GM19452 (cell line): Measurements from ENCODE around the gene ZBTB46.

ENCODE experiments used
- ATAC-seq: cut with Tn5 transposase; IDR thresholded peaks from one replicate; pipeline ENCODE4 v1.9.1; 2021; ENCODE audit not compliant: unreplicated experiment

Gene ZBTB46

GRCh38 chr20:63840405-63840828 lies 9.4 kb upstream of the ZBTB46 start:
- ATAC-seq: no peak

DNA sequence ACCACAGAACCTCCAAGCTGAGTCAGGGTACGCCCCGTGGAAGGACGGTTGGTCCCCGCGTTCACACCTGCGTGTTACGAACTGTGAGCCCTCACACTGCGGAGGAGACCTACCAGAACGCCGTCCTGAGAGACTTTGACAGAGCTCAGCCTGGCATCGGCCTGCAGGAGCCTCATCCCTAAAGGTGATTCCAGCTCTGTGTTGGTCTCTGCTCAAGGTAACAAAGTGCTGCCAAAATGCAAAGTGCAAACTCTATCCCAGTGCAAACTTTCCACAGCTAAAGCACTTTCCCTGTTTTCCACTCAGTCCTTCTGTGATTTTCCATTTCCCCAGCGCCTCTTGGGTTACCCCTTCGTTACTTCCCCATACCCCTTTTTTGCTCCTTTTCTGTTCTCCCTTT lies 8.6 kb upstream of the ZBTB46 start:
- ATAC-seq: no peak

GRCh38 chr20:63837479-63837878 lies 6.4 kb upstream of the ZBTB46 start:
- no peak for ATAC-seq

DNA sequence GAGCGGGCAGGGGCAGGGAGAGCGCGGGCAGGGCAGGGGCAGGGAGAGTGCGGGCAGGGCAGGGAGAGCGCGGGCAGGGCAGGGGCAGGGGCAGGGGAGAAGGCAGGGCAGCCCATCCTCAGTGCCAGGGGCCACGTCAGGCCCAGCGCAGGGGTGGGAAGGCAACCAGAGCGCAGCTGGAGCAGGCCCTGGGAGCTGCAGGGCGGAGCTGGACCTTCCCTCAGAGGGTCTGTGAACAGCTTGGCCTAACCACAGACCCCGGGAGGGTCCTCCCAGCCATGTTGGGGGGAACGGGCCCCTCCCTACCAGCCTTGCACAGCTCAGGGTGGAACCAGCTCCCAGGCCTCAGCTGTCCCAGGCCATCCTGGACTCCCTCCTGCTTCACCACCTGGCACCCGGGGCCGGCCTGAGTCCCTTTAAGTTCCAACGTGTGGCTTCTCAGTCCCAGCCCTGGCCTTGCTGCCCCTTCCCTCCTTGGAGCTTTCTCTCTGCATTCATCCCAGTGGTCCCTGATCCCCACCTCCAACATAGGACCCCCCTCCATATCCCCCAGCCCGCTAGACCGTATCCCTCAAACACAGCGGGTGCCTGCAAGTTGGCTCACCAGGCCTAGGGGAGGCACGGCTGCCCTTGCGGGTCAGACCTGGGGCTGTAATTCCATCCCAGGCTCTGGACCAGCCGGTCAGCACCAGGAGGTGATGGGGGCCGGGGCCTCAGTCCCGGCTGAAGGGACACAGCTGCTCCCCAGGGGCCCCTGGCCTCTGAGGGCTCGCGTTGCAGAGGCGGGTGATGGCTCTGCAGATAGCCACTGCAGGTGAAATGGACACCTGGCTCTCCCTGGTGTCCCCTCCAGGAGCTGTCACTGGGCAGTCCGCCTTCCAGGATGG lies 5.6 kb upstream of the ZBTB46 start:
- no peak for ATAC-seq

- no peak for ATAC-seq
These were observed 4.2 kb upstream of the ZBTB46 start for GRCh38 chr20:63835021-63835858.

DNA sequence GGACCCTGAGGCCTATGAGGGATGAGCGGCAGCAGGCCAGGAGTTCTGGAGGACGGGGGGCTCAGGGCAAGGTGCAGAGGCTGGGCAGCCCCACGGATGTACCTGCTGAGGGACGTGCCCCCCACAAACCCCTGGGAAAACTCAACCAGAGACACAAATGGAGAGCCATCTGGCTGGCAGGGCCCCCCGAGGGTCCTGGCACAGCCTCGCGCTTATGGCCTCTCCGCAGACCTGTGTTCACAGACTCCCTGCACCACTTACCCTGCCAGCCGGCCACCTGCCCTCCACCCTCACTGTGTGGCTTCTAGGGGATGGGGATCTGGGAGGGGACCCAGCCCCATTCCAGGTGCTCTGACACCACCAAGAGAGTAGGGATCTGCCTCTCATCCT lies 3.4 kb upstream of the ZBTB46 start:
- no peak for ATAC-seq

DNA sequence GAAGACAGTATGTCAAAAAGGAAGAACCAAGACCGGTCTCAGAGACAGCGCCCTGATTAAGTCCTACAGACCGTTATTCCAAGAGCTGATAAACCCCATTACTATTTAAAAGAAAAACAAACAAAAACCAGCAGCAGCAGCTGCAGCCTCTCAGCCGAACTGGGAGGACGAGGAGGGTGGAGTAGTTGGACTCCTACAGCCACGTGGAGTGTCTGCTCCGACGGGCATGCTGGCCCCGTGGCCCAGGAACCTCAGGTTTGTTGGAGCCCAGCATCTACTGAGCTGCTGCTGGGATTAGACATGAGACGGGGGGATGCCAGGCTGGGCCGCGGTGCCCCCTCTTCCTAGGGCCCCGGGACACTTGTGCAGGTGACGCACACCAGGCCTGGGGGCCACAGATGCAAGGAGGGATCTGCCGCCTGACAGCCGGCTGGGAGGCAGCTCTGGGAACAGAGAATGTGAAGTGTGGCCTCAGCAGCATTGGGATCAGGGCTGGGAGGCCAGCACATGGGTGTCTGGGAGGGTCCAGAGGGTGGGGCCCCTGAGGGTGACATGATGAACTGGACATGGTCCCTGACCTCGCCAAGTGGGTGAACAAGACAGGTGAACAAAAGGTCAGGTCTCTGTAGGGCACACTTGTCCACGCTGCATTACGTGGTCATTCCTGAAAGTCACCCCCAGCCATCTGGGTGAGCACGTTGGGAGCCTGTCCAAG lies 2.9 kb upstream of the ZBTB46 start:
- no peak for ATAC-seq

GRCh38 chr20:63831993-63832686 lies 1.1 kb upstream of the ZBTB46 start:
- no peak for ATAC-seq

DNA sequence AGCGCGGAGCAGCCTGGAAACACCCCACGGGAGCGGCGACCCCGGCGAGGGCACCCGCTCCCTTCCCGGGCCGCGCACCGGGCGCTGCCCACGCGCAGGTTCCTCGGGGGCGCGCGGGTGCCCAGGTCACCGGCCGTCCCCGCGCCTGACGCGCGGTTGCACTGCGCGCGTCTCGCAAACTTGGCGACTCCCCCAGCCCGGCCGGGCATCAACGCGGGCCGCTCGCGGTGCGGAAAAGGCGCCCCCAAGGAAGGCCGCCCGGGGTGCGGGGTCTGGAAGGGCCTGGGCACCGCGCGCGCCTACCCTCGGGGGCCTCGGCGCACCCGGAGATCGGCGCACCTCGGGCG lies 555 bp upstream of the ZBTB46 start:
- ATAC-seq: no peak

DNA sequence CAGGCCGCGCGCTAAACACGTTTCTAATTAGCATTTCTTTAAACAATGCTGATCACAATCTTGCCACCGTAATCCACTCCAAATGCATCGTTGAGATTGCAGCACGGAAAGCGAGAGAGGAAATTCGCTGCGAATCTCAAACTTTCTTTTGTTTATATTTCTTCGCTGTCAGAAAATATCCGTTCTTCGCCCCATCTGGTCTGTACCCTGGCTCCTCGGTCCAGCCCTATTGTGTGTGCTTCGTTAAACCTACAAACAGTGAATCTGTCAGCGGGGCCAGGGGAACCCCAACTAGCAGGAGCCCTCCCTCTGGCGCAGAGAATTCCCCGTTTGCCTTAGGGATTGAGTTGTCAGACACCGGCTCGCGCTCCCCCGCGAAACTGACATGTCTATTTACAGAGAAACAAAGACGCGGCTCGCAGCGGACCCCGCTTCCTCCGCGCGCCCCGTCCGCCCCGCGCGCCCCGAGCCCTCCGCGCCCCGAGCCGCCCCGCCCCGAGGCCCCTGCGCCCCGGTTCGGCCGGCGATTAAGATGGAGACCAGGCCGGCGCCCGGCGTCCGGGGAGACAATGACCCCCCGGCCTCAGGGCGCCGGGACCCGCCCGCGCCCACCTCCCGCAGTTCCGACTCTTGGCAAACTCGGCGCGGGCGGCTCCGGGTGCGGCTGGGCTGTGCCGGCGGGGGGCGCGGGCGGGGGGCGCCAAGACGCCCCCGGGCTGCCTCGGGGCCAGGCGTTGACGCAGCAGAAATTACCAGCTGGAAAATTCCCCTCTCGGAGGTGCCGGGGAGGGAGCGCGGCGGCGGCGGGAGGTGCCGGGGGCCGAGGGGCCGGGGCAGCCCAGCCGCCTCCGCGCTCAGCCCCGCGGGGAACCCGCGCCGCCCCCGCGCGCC lies 874 bp downstream of the ZBTB46 start:
- no peak for ATAC-seq

GRCh38 chr20:63829603-63829944 lies 1.5 kb downstream of the ZBTB46 start:
- no peak for ATAC-seq

GRCh38 chr20:63828951-63829350 lies 2.1 kb downstream of the ZBTB46 start:
- no peak for ATAC-seq

DNA sequence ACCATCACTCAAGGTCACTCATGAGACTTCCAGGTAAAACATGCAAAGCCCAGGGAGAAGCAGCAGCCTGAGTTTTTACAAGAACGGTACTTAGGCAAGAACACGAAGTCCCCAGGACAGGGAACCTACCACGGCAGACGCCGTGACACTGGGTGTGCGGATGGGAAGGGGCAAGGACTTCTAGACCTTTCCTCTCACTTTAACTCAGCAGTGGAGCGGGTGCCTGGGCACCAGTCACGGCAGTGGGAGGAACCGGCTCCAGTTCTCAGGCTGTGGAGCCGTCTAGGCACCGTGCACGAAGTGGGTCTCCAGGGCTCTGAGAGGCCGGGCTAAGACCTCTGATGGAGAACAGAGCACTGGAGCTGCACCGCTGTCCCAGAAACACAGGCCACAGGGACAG lies 2.5 kb downstream of the ZBTB46 start:
- ATAC-seq: no peak

DNA sequence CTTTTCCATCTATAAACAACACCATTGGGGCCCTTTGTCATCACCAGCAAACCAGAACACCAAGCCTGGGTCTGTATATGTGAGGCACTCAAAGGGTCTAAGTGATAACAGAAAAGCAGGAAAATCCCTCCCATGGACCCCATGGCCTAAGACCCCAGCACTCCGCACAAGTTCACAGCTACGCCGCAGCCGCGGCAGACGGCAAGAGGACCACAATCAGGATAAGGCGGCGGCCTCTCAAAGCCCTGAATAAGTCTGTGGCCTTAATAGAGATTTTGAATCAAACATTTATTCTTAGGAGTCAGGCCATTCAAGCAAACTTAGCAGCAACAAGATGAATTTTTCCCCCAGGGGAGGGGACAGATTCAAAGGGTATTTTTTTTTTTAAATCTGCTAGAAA lies 2.9 kb downstream of the ZBTB46 start:
- no peak for ATAC-seq

DNA sequence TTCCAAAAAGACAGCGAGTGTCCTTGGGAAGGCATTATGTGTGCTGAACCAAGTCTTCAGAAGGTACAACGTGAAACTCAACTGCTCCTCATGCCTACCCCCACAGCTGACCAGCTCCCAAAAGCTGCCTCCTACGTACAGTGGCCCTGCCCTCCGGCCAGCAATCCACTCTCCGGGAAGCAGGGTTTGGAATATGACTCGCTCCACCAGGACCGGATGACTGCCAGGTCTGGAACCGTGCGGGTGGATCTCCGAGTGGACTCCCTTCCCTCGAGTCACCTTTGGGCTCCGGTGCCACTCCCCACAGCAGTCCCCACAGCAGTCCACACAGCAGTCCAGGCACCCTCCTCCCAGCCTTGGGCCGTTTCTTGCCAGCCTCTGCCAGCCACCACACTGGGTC lies 4.3 kb downstream of the ZBTB46 start:
- no peak for ATAC-seq

DNA sequence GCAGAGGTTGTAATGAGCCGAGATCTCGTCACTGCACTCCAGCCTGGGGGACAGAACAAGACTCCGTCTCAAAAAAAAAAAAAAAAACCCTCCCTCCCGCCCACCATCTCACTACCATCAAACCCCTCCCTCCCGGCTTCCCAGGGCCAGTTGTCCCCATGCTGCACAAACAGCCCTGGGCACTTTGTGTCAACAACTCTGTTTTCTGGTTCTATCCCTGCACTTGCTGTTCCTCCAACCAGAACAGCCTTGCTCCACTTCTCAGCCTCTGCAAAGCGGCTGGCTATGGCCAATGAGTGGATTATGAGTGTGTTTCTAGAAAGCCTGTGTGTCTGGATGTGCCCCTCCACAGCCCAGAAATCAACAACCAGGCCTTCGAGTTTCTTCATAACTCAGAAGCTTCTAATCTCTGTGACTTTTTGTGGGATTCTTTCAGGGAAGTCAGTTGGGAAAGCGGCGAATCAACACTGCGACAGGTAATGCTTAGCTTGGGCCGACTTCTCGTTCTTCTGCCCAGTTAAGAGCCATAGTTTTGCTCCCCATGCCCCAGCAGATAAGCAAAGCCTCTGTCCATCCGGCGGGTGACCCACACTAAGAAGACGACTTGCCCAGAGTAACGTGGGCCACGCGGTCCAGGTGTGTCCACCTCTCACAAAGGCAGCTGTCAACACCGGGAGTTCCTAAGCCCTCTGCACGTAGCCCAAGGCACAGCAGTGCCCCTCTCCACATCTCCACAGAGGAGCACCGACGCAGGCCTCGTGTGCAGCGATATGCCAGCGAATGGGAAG lies 5.5 kb downstream of the ZBTB46 start:
- ATAC-seq: no peak

DNA sequence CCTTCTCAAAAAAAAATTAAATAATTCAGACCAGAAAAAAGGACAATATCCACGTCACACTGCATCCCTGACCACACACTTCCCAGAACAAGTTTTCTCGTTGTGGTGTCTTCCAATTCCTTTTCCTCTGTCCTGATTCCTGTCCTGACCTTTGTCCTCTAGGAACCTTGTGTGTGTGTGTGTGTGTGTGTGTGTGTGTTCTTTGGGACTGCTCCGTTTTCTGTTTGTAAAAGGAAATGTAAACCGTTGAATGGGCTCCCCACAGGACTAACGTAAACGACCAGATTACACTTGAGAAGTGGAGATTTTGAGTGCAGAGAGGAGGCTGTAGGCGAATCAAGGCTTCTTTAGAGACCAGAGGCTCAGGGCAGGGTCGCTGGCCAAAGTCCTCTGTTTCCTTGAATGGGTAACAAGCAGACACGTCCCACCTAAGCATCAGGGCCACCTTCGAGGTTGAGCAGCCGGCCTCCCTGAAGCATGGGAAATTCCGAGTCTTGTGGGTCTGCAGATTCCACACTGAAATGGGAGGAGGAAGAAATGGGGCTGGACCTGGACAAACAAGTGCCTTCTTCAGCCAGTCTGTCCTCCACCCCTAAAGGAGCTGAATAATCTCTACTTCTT lies 7.3 kb downstream of the ZBTB46 start:
- ATAC-seq: no peak

DNA sequence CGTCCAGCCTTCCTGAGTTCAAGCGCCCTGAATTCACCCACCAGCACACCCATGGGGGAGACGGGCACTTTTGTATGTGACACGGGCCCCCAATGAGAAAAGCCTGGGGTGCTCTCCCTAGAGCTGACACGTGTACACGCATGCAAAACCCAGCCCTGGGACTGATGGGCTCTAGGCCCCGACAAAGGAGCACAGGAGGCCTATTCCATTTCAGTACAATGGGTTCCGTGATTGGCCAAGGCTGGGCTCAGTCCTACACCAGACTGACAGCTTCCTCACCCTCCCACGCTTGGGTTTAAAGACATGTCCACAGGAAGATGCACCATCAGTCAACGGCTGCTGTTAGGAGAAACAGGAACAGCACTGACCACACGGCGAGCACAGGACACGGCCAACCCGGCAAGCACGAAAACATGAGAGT lies 8.8 kb downstream of the ZBTB46 start:
- ATAC-seq: no peak

DNA sequence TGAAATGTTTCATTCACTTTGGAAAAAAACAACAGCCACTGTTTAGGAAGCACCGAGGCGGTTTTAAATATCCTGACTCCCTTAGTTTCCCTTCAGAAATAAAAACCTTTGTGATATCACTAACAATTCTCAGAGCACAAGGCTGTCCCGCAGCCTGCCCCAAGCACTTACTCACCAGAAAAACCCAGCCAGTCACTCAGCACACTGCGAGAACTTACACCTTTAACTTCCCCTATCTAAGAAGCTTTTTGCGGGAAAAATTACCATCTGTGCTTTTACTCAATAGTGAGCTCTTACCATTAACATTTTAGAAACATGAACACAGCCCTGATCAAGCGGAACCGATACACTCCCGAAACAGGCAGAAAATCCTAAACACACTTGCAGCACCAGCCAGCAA lies 9.3 kb downstream of the ZBTB46 start:
- ATAC-seq: no peak
